Gastrocnemius medialis (tissue), 4 donors: Measurements from ENCODE around the gene CD96.

Experiments used
- POLR2A ChIP-seq, 2 donors: fragments of 450-650 bp; IDR thresholded peaks; one replicate each; pipeline ENCODE4 v1.6.1; 2017; ENCODE audit warnings: antibody characterized with exemption in 2 of 2, mild to moderate bottlenecking in 2 of 2, moderate library complexity in 2 of 2
- TF ChIP-seq, protein P1 (sequence below), 5 experiments: fragments of 450-650 bp in 3 of 5; fragments of 200-600 bp in 2 of 5; sonication (generic) in 2 of 5; IDR thresholded peaks in 4 of 5; conservative IDR thresholded peaks in 1 of 5; 1 replicate in 4 of 5; 2 replicates in 1 of 5; pipeline ENCODE4 v1.5.1; 2016 to 2019; ENCODE audit warnings: antibody characterized with exemption in 5 of 5, mild to moderate bottlenecking in 3 of 5, moderate library complexity in 3 of 5

GRCh38 chr3:111578867-111579266 is 36.9 kb downstream of the CD96 start:
- TF ChIP-seq, protein P1, sequence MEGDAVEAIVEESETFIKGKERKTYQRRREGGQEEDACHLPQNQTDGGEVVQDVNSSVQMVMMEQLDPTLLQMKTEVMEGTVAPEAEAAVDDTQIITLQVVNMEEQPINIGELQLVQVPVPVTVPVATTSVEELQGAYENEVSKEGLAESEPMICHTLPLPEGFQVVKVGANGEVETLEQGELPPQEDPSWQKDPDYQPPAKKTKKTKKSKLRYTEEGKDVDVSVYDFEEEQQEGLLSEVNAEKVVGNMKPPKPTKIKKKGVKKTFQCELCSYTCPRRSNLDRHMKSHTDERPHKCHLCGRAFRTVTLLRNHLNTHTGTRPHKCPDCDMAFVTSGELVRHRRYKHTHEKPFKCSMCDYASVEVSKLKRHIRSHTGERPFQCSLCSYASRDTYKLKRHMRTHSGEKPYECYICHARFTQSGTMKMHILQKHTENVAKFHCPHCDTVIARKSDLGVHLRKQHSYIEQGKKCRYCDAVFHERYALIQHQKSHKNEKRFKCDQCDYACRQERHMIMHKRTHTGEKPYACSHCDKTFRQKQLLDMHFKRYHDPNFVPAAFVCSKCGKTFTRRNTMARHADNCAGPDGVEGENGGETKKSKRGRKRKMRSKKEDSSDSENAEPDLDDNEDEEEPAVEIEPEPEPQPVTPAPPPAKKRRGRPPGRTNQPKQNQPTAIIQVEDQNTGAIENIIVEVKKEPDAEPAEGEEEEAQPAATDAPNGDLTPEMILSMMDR (IDR thresholded peaks at IDR 0.05 in 4 of 5, conservative IDR thresholded peaks at IDR 0.05 in 1 of 5) = no peak
- TF ChIP-seq POLR2A (IDR thresholded peaks at IDR 0.05) = no peak
